Suppressor macrophage (primary cell): ENCODE measurements around the gene TMPRSS3.
A peak's percentile ranks its signal among the peaks of the same experiment; 100 is the strongest.

Source experiments
- DNase-seq, 4 experiments: peaks; one replicate each; pipeline ENCODE4 v3.0.0-alpha.2; 2020 to 2022

TMPRSS3 gene

GRCh38 chr21:42370894-42371654 is 24.8 kb downstream of the TMPRSS3 start:
- DNase-seq, result no peak

GRCh38 chr21:42369821-42370220 is 26.0 kb downstream of the TMPRSS3 start:
- DNase-seq, result no peak

- no peak for DNase-seq
Observed at GRCh38 chr21:42367367-42368165, 28.3 kb downstream of the TMPRSS3 start.

GRCh38 chr21:42366292-42367010 is 29.4 kb downstream of the TMPRSS3 start, which contains the start of gene TFF1:
TFF1 (minus strand) TSS chr21:42366535; CDS start chr21:42366495, 40 bp downstream.
- DNase-seq, result no peak

GRCh38 chr21:42365770-42366169 is 30.1 kb downstream of the TMPRSS3 start:
- no peak for DNase-seq

GRCh38 chr21:42364304-42364865 is 31.5 kb downstream of the TMPRSS3 start:
- DNase-seq, result peak in 2 of 4 experiments; percentile 10 to 20

- DNase-seq, result no peak
Observed at GRCh38 chr21:42363312-42363711, 32.5 kb downstream of the TMPRSS3 start.

GRCh38 chr21:42362700-42363099 is 33.2 kb downstream of the TMPRSS3 start:
- DNase-seq, result no peak

GRCh38 chr21:42362198-42362597 is 33.7 kb downstream of the TMPRSS3 start:
- DNase-seq, result no peak

- no peak for DNase-seq
Observed at GRCh38 chr21:42361286-42361685, 34.6 kb downstream of the TMPRSS3 start.

GRCh38 chr21:42360317-42360716 is 35.5 kb downstream of the TMPRSS3 start:
- DNase-seq, result peak in 1 of 4 experiments; percentile 9

- no peak for DNase-seq
Observed at GRCh38 chr21:42358937-42359336, 36.9 kb downstream of the TMPRSS3 start.

- DNase-seq, result no peak
Observed at GRCh38 chr21:42358261-42358660, 37.6 kb downstream of the TMPRSS3 start.

GRCh38 chr21:42357307-42357706 is 38.5 kb downstream of the TMPRSS3 start:
- DNase-seq, result no peak

- DNase-seq, result no peak
Observed at GRCh38 chr21:42356650-42357049, 39.2 kb downstream of the TMPRSS3 start.

- DNase-seq, result no peak
Observed at GRCh38 chr21:42356046-42356445, 39.8 kb downstream of the TMPRSS3 start.

- DNase-seq, result no peak
Observed at GRCh38 chr21:42353623-42354022, 42.2 kb downstream of the TMPRSS3 start.

GRCh38 chr21:42352441-42353095 is 43.3 kb downstream of the TMPRSS3 start:
- no peak for DNase-seq

GRCh38 chr21:42351626-42352440 is 44.0 kb downstream of the TMPRSS3 start:
- no peak for DNase-seq

GRCh38 chr21:42350927-42351426 is 44.9 kb downstream of the TMPRSS3 start, which contains the start of gene TFF2:
TFF2 (minus strand) TSS chr21:42350994; CDS start chr21:42350957, 37 bp downstream.
- no peak for DNase-seq
